Measurements from ENCODE around the gene AFF3. TPM values are rescaled to one million over a fixed set of nuclear protein-coding genes. Genes with fewer than 3 reads are reported as not detected.

The AFF3 gene
- total RNA-seq, 1 donor from 2014 or later, result not detected

- no peak for DNase-seq
Observed at GRCh38 chr2:99621774-99622173, 520.6 kb downstream of the AFF3 start.

GRCh38 chr2:99621106-99621505, 521.3 kb downstream of the AFF3 start:
- no peak for DNase-seq

GRCh38 chr2:99619151-99619550, 523.2 kb downstream of the AFF3 start:
- DNase-seq, result no peak

GRCh38 chr2:99618579-99619097, 523.8 kb downstream of the AFF3 start:
- no peak for DNase-seq

- no peak for DNase-seq
Observed at GRCh38 chr2:99617811-99618210, 524.6 kb downstream of the AFF3 start.

GRCh38 chr2:99615247-99615771, 527.1 kb downstream of the AFF3 start:
- DNase-seq, result no peak

- DNase-seq, result no peak
Observed at GRCh38 chr2:99613980-99614379, 528.4 kb downstream of the AFF3 start.

GRCh38 chr2:99611786-99612185, 530.6 kb downstream of the AFF3 start:
- no peak for DNase-seq

- DNase-seq, result no peak
Observed at GRCh38 chr2:99611034-99611433, 531.4 kb downstream of the AFF3 start.

GRCh38 chr2:99609851-99610381, 532.5 kb downstream of the AFF3 start:
- DNase-seq, result no peak

- no peak for DNase-seq
Observed at GRCh38 chr2:99608861-99609260, 533.5 kb downstream of the AFF3 start.

- DNase-seq, result no peak
Observed at GRCh38 chr2:99607861-99608491, 534.4 kb downstream of the AFF3 start.

- no peak for DNase-seq
Observed at GRCh38 chr2:99607454-99607853, 534.9 kb downstream of the AFF3 start.

- no peak for DNase-seq
Observed at GRCh38 chr2:99605036-99605435, 537.4 kb downstream of the AFF3 start.

GRCh38 chr2:99602476-99602875, 539.9 kb downstream of the AFF3 start:
- no peak for DNase-seq

GRCh38 chr2:99600981-99601651, 541.3 kb downstream of the AFF3 start:
- DNase-seq, result no peak

- no peak for DNase-seq
Observed at GRCh38 chr2:99598441-99598840, 543.9 kb downstream of the AFF3 start.

- DNase-seq, result no peak
Observed at GRCh38 chr2:99597616-99598015, 544.8 kb downstream of the AFF3 start.

- DNase-seq, result no peak
Observed at GRCh38 chr2:99595373-99595772, 547.0 kb downstream of the AFF3 start.

- DNase-seq, result no peak
Observed at GRCh38 chr2:99593692-99594427, 548.5 kb downstream of the AFF3 start.

GRCh38 chr2:99576775-99577174, 565.6 kb downstream of the AFF3 start:
- DNase-seq, result no peak

- no peak for DNase-seq
Observed at GRCh38 chr2:99573634-99574251, 568.6 kb downstream of the AFF3 start.
